ENCODE results near the gene CERS5. TPM values are rescaled to one million over a fixed set of nuclear protein-coding genes. Genes with fewer than 3 reads are reported as not detected.

The CERS5 gene
- total and polyA plus RNA-seq, 12 donors: 19.4 to 110 (median 37.0) TPM

DNA sequence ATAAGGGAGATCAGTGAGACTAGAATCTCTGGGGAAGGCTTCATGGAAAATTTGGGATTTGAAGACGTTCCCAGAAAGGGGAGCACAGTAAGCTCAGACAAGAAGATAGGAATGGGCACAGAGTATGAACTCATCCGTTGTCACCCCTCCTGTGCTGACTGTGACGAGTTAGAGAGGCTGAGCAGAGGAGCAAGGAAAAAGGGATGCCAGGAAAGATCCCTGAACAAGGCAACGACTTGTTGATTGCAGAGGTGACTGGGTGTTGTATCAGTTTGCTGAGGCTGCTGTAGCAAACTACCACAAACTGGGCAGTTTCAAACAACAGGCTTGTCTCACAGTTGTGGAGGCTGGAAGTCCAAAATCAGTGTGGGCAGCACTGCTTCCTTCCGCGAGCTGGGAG is 69.2 kb downstream of the CERS5 start:
- Histone ChIP-seq H3K27ac (no peak overlapping the region), H3K4me1 (replicated peaks in 1 of 2) (peaks cover 0 to 14% of the 10 kb centered on the region in 2 donors), H3K4me3 (no peak overlapping the region), H3K9me3 (replicated peaks in 1 of 3) (no peaks in the 10 kb centered on the region), H3K36me3 (replicated peaks in 1 of 2) (peaks cover 0 to 72% of the 10 kb centered on the region in 2 donors), H3K27me3 (no peaks in the 10 kb centered on the region)
- 82 to 88% (median 86%) methylated on average over 6 of the region's 6 CpGs for WGBS, 4 donors
- intact Hi-C loops (cut with DNase I): no loop called here
- DNase-seq: no peak
- TF ChIP-seq POLR2A (IDR thresholded peaks at IDR 0.05) (no peak), CTCF (IDR thresholded peaks at IDR 0.05) (no peak)

- Histone ChIP-seq H3K9me3 (replicated peaks in 1 of 3) (no peaks in the 10 kb centered on the region), H3K27me3 (no peaks in the 10 kb centered on the region), H3K4me1 (replicated peaks in 1 of 2) (peaks cover 8 to 10% of the 10 kb centered on the region in 2 donors), H3K4me3 (no peak overlapping the region), H3K36me3 (replicated peaks in 1 of 2) (peaks cover 0 to 86% of the 10 kb centered on the region in 2 donors), H3K27ac (no peak overlapping the region)
- intact Hi-C loops (cut with DNase I): no loop called here
- DNase-seq: no peak
- no peak for TF ChIP-seq CTCF (IDR thresholded peaks at IDR 0.05)
- 49 to 64% (median 62%) methylated on average over 5 of the region's 5 CpGs for WGBS, 4 donors
Observed at GRCh38 chr12:50090391-50090790, 76.8 kb downstream of the CERS5 start.

GRCh38 chr12:50089730-50090129 is 77.4 kb downstream of the CERS5 start:
- intact Hi-C loops (cut with DNase I): no loop called here
- H3K27ac ChIP-seq: no peak overlapping the region
- no peak for DNase-seq
- peaks cover 0 to 79% of the 10 kb centered on the region in 2 donors for H3K36me3 ChIP-seq (replicated peaks in 1 of 2)
- H3K9me3 ChIP-seq (replicated peaks in 1 of 3): no peaks in the 10 kb centered on the region
- TF ChIP-seq POLR2A (IDR thresholded peaks at IDR 0.05) (no peak), CTCF (IDR thresholded peaks at IDR 0.05) (no peak)
- WGBS, 4 donors: 86 to 96% (median 89%) methylated on average over 2 to 7 of the region's 7 CpGs
- H3K27me3 ChIP-seq: no peaks in the 10 kb centered on the region
- H3K4me3 ChIP-seq: no peak overlapping the region
- peaks cover 8 to 10% of the 10 kb centered on the region in 2 donors for H3K4me1 ChIP-seq (replicated peaks in 1 of 2)

DNA sequence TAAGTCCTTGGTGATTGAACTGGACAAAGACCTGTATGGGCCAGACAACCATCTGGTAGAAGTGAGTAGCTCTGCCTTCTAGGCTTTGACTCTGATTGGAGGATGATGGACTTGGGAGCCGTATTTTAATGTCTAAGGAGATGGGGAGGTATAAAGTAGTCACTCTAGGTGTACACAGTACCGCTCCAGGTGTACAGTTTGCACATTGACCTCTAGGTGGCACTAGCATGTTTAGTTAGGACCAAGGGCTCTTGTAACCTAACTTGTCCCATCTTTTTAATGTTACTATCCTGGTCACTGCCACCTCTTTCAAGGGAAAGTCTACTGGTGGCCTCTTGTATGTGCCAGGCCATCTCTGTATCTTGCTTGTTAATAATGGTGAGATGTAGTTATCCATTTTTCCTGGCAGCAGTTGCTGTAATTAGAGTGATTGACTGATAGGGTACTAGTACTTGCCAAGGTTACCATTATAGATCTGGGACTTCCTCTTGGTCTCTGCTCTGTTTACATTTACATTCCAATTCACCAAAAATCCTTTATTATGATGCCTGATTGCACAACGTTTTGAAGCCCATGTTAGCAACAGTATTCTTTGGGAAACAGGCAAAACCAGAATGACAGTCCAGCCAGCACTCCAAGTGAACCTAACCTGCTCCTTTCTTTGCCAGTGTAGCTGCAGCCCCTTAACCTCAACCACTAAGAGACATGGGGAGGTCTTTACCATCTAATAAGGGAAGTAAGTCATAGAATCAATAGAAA is 78.4 kb downstream of the CERS5 start:
- Histone ChIP-seq H3K4me3 (no peak overlapping the region), H3K9me3 (replicated peaks in 1 of 3) (no peaks in the 10 kb centered on the region), H3K4me1 (replicated peaks in 1 of 2) (peaks cover 8 to 14% of the 10 kb centered on the region in 2 donors), H3K36me3 (replicated peaks in 1 of 2) (peaks cover 0 to 69% of the 10 kb centered on the region in 2 donors), H3K27me3 (no peaks in the 10 kb centered on the region), H3K27ac (no peak overlapping the region)
- WGBS, 4 donors: 22 to 32% (median 28%) methylated on average over 3 of the region's 3 CpGs
- intact Hi-C loops (cut with DNase I): no loop called here
- peak; percentile 61 to 78 (median 68) for TF ChIP-seq CTCF (IDR thresholded peaks at IDR 0.05)
- no peak for TF ChIP-seq POLR2A (IDR thresholded peaks at IDR 0.05)
- peak; percentile 52 to 81 (median 54) for DNase-seq
